ENCODE results near the gene BCKDK.
"Not testable (repeated sequence)": the region's sequence is repeated elsewhere in the genome, so short reads cannot be mapped to it uniquely, and the experiment has no call there.

Gene BCKDK

GRCh38 chr16:31129568-31130335, 21.6 kb downstream of the BCKDK start:
- no peak for DNase-seq

GRCh38 chr16:31130336-31130891, 22.2 kb downstream of the BCKDK start:
- no peak for DNase-seq

DNA sequence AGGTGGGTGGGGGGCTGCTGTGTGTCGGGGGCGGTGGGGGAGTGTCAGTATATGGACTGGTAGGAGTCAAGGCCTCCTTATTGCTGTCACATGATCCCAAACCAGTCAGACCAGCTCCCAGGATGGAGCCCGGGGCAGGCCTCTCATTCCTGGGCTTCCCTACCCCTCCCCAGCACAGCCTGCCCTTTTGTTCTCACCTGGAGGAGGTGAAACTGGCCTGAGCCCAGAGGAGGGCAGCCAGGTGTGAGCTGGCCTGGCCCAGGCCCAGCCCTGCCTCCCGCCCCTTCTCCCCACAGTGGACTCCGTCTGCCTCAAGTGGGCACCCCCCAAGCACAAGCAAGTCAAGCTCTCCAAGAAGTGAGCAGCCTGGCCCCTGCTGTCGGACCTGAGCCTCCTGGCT, 22.7 kb downstream of the BCKDK start:
- DNase-seq, result no peak

DNA sequence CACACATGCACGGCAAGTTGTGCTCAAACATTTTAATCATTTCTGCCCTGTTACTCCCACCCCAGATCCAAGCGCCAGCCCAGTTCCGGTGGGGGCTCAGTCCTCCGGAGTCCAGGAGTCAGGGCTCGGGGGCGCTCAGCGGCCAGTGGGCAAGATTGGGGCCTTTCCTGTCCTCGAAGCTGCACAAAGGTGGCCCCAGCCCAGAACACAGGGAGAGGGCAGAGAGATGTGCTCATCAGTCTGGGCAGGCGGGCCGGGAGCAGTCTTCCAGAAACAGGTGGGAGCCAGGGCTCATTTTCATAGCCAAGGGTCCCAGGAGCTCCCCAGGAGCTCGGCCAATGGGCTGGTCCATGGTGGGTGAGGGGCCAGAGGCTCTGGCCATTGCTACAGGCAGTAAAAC, 23.2 kb downstream of the BCKDK start:
- DNase-seq, result no peak

- no peak for DNase-seq
Measured at GRCh38 chr16:31131841-31132271, 23.7 kb downstream of the BCKDK start.

DNA sequence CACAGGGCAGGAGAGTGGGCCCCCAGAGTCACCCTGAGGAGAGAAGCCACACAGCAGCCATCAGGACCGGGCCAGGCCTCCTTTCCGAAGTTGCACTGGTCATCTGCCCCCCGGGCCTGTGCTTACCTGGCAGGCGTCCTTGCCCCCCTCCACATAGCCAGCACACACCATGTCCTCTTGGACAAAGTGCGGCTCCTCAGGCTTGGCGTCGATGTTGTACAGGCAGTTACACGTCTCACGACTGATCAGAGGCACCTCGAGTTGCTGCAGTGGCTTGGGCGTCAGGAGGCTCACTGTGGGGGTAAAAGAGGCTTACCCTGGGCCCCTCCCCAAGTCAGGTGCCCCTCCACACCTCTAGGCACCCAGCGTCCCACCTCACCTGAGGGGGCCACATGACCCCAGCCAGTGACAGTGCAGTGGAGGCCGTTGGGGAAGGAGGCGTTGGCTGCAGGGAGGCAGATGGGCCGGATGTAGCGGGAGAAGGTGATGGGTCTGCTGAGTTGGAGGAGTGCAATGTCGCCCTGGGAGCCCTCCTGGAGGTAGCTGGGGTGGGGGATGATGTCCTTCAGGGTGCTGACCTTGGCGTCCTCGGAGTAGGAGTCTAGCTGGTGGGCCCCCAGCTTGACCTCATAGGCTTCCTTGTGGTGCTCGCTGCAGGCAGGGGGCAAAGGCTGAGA, 24.3 kb downstream of the BCKDK start:
- no peak for DNase-seq

- DNase-seq, result no peak
Measured at GRCh38 chr16:31133046-31133501, 24.9 kb downstream of the BCKDK start.

DNA sequence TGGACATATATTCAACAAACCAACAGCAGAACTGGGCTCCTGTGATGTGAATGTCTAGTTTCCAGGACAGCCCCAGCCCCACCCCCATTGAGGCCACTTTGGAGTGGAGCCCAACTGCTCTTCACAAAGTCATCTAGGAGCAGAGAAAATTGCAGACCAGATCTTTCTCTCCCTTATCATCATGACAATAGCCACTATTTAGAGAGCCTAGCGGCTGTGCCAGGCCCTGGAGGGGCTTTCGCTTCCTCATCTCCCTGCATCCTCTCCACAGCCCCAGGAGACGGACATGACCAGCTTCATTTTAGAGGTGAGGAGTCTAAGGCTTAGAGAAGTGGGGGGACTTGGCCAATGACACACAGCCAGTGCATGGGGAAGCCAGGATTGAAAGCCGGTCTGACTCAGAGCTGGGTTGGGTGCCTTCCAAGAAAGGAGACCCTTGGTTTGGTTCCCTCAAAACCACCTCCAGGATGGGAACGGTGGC, 25.9 kb downstream of the BCKDK start:
- DNase-seq, result no peak

- no peak for DNase-seq
Measured at GRCh38 chr16:31134625-31135534, 26.7 kb downstream of the BCKDK start.

DNA sequence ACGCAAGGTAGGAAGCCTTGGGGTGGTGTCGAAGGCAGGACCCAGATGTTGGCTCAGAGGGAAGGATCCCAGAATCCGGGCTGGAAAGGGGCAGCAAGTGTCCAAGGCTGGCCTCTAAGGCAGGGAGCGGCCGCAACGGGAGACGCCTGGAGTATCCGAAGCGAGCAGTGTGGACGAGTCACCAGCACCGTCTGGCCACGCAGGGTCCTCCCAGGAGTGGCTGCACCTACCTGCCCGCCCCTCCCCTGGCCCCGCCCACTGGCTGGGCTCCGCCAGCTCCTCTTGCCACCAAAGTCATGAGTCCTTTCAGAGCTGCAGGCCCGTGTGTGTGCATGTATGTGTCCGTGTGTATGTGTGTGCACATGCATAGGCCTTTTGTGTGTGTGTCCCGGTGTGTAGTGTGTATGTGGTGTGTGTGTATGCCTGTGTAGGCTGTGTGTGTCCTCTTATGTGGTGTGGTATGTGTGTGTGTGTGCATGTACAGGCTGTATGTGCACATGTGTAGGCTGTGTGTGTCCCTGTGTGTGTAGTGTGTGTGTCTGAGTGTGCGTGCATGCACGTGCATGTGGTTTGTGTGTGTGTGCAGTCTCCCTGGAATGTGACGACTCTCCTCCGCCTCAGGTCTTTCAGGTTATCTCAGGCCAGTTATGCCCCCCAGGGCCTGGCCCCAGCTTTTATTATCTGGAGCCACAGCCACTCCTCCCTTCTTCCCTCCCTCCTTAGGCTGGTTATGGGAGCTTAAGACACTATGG, 27.5 kb downstream of the BCKDK start, which contains the start of gene PRSS8:
TSS of gene PRSS8 (minus strand) at position 193 of the 752 bp plus-strand sequence. CDS start 229 bp downstream, outside the sequence.
- DNase-seq, result no peak

- no peak for DNase-seq
Measured at GRCh38 chr16:31136287-31136662, 28.1 kb downstream of the BCKDK start.

GRCh38 chr16:31136822-31137499, 28.8 kb downstream of the BCKDK start:
- DNase-seq, result not testable (repeated sequence)

DNA sequence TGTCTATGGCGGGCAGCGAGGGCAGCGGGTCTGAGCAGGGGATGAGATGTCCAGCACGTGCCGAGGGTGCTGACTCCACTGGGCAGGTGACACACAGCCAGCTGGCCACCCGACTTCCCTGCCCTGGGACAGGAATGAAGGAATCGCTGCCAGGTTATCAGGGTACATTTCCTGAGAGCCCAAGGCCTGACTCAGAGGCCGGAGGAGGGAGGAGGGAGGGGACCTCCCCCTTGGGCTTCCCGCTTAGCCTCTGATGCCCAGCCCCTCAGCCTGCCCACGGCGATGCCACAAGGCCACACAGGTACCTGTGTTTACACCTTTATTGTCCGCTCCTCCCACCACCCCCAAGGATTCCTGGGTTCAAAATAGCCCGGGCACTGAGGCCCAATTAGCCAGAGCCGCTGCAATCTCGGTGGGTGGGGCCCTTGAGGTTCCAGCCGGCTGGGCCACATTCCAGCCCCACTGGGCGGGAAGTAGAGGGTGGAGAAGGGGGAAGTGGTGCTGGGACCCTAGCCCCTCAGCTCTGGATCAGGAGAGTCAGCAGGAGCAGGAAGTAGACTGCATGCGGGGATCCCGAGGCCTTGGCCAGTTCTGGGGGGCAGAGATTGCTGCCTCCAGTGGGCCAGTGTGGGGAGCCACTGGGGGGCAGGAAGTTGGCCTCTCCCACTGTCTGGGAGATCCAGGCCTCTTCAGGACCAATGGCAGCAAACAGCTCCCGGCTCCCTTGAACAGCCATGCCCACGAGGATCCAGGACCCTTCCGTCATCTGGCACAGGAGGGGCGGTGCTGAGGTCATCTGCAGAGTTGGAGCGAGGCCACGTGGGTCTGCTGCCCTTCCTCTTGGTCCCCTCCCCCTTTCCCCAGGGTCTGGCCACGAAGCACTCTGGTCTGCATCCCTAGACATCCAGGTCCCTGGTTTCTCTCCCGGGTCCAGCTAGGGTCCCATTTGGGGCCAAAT, 30.7 kb downstream of the BCKDK start:
- no peak for DNase-seq

DNA sequence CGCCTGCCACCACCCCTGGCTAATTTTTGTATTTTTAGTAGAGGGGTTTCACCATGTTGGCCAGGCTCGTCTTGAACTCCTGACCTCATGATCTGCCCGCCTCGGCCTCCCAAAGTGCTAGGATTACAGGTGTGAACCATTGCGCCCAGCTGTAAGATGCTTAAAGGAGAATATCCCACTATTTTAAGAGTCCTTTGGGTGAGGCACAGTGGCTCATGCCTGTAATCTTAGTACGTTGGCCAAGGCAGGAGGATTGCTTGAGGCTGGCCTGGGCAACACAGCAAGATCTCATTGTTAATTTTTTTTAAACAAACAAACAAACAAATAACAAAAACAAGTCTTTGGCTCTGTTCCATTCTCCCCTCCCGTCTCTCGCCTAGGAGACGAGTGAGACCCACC, 32.9 kb downstream of the BCKDK start:
- DNase-seq, result not testable (repeated sequence)

DNA sequence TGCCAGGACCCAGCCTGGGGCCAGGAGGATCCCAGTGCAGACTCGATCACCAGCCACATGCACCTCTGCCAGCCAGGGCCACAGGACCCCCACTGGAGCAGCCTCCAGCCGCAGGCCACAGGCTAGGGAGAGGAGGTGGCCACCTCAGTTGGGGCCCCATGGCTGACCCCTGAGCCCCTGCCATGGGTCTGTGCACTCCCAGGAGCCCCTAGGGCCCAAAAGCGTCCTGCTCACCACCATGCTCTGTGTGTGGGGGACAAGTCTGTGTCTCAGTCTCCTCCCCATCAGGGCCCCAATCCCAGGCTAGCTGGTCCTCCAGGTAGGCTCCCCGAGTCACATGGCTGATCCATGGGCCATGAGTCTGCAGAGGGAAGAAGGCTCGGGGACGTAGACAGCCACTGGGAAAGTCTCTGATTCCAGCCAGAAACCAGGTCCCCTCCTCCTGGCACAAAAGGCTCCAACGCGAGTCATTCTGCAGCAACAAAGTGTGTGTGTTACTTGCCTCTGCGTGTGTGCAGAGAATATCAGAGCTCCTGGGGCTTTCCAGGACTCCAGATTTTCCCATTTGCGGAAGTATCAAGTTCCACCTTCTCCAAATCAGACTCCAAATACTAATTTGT, 33.4 kb downstream of the BCKDK start:
- no peak for DNase-seq

- peak; percentile 99 for DNase-seq
Measured at GRCh38 chr16:31142109-31143010, 34.2 kb downstream of the BCKDK start.

- no peak for DNase-seq
Measured at GRCh38 chr16:31143011-31143693, 35.0 kb downstream of the BCKDK start.

GRCh38 chr16:31143694-31144148, 35.5 kb downstream of the BCKDK start:
- DNase-seq, result no peak

Measured in CD4-positive, alpha-beta T cell treated with Interleukin-17A for 1 hour (primary cell).